Endothelial cell (in vitro differentiated cells): ENCODE measurements around the gene LAMTOR4. TPM values are rescaled to one million over a fixed set of nuclear protein-coding genes. Genes with fewer than 3 reads are reported as not detected.
A peak's percentile ranks its signal among the peaks of the same experiment; 100 is the strongest.

Experiments
- DNase-seq: peaks from one replicate; pipeline ENCODE4 v3.0.0; 2021; ENCODE audit warnings: low spot score
- H3K27ac Mint-ChIP-seq: one replicate; pipeline ENCODE4 v1.8.0; 2021; ENCODE audit warnings: mixed read lengths, inconsistent platforms; ENCODE audit not compliant: unreplicated experiment
- H3K27me3 Mint-ChIP-seq: one replicate; pipeline ENCODE4 v1.8.0; 2021; ENCODE audit warnings: mild to moderate bottlenecking, moderate library complexity, mixed read lengths, inconsistent platforms; ENCODE audit not compliant: unreplicated experiment
- H3K36me3 Mint-ChIP-seq: one replicate; pipeline ENCODE4 v1.8.0; 2021; ENCODE audit warnings: mild to moderate bottlenecking, low read depth, mixed read lengths, inconsistent platforms; ENCODE audit not compliant: unreplicated experiment
- H3K4me1 Mint-ChIP-seq: one replicate; pipeline ENCODE4 v1.8.0; 2021; ENCODE audit warnings: mild to moderate bottlenecking, mixed read lengths, inconsistent platforms; ENCODE audit not compliant: unreplicated experiment
- H3K4me3 Mint-ChIP-seq: one replicate; pipeline ENCODE4 v1.8.0; 2021; ENCODE audit warnings: mild to moderate bottlenecking, mixed read lengths, inconsistent platforms; ENCODE audit not compliant: unreplicated experiment
- H3K9me3 Mint-ChIP-seq: one replicate; pipeline ENCODE4 v1.8.0; 2021; ENCODE audit warnings: mixed read lengths, inconsistent platforms; ENCODE audit not compliant: unreplicated experiment
- CTCF ChIP-seq: fragments of 200-600 bp; sonication (generic); IDR thresholded peaks from one replicate; pipeline ENCODE4 v1.5.0; 2021; ENCODE audit warnings: antibody characterized with exemption; ENCODE audit not compliant: unreplicated experiment
- total RNA-seq: library from RNA; stranded (reverse); fragmentation: NEBNext Ultra II Directional; extraction: Animal tissue kit (Norgen Biotek cat#: 25700); gene quantifications from one replicate; pipeline ENCODE4 v1.2.1, GENCODE V29; 2021; ENCODE audit not compliant: unreplicated experiment

The LAMTOR4 gene
- total RNA-seq, 1 donor from 2014 or later = 68.6 TPM

DNA sequence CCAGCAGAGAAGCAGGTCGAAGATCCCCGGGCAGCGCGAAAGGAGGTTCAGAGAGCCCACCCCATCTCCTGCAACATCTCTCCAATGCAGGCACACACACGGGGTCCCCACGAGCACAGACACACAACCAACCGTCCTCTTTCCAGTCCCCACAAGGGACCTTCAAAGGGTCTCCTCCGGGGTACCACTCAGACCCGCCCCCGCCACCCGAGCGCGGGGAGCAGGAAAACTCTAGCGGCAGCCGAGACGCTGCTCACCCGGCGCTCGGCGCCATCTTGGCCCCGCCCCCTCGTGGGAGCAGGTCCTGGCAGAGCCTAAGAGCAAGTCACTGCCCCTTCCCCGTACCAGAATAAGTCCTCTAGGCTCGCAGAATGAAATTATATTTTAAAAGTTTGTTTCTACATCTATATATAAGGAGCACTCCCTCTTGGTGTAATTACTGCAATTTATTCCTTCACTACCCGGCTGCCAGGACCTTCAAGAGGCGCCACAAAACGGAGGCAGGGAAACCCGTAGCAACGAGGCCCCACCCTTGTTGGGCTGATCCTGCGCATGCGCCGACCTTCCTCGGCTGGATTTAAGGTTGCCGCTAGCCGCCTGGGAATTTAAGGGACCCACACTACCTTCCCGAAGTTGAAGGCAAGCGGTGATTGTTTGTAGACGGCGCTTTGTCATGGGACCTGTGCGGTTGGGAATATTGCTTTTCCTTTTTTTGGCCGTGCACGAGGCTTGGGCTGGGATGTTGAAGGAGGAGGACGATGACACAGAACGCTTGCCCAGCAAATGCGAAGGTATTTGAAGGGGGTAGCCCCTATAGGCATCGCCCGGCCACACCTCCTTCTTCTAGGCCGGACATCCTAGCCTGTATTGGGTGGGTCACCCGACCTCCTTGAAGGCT lies 29.4 kb upstream of the LAMTOR4 start, which contains the start of the genes CNPY4 and TAF6:
Gene CNPY4, plus strand, starts transcription at position 563 of the 898 bp plus-strand sequence. Its CDS starts 111 bp downstream, at position 674.
Gene TAF6, minus strand, starts transcription at position 287 of the 898 bp plus-strand sequence. CDS start 5,149 bp downstream, outside the sequence.
- Mint-ChIP-seq H3K36me3 (peaks cover 10% of the 10 kb centered on the region), H3K27ac (peak within 1 kb of the TSS; percentile 96), H3K27me3 (peaks cover 7% of the 10 kb centered on the region), H3K4me3 (peak within 1 kb of the TSS; percentile 99), H3K4me1 (peaks cover 23% of the 10 kb centered on the region), H3K9me3 (no peaks in the 10 kb centered on the region)
- no peak for TF ChIP-seq CTCF
- peak; percentile 89 for DNase-seq

GRCh38 chr7:100119970-100120732 lies 28.6 kb upstream of the LAMTOR4 start:
- DNase-seq = peak; percentile 70
- Mint-ChIP-seq H3K27me3 (peaks cover 9% of the 10 kb centered on the region), H3K9me3 (no peaks in the 10 kb centered on the region), H3K4me1 (peaks cover 31% of the 10 kb centered on the region), H3K4me3 (peak overlapping the region; percentile 99), H3K27ac (peak overlapping the region; percentile 96), H3K36me3 (peaks cover 13% of the 10 kb centered on the region)
- no peak for TF ChIP-seq CTCF

DNA sequence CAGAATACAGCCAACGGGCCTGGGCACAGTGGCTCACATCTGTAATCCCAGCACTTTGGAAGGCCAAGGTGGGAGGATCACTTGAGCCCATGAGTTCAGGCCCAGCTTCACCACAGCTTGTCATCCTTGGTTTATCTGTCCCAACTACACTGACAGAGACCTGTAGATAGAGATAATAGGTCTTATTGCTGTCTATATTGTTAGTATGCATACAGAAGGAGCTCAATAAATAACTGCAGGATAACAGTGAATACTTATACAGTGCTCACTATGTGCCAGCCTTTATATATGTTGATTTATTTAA lies 28.0 kb upstream of the LAMTOR4 start:
- Mint-ChIP-seq H3K36me3 (peaks cover 13% of the 10 kb centered on the region), H3K27me3 (peaks cover 9% of the 10 kb centered on the region), H3K9me3 (no peaks in the 10 kb centered on the region), H3K27ac (peak overlapping the region; percentile 96), H3K4me1 (peaks cover 31% of the 10 kb centered on the region), H3K4me3 (peak overlapping the region; percentile 99)
- DNase-seq = no peak
- no peak for TF ChIP-seq CTCF

DNA sequence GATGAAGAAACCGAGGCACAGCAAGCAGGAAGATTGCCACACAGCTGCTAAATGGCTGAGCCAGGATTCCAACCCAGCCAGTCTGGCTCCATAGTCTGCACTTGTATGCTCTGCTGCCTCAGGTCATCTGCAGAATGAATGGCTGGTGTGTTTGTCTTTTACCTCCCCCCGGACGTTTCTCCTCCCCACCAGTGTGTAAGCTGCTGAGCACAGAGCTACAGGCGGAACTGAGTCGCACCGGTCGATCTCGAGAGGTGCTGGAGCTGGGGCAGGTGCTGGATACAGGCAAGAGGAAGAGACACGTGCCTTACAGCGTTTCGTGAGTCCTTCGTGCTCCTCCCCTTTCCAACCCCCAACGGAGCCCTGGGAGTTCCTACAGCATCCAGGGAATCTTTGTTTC lies 26.7 kb upstream of the LAMTOR4 start:
- Mint-ChIP-seq H3K36me3 (peaks cover 8% of the 10 kb centered on the region), H3K4me3 (no peak overlapping the region), H3K27ac (no peak overlapping the region), H3K27me3 (peaks cover 6% of the 10 kb centered on the region), H3K4me1 (peaks cover 39% of the 10 kb centered on the region), H3K9me3 (no peaks in the 10 kb centered on the region)
- no peak for DNase-seq
- TF ChIP-seq CTCF = no peak
